K562 (cell line): ENCODE measurements around the gene ZNF32. TPM values are rescaled to one million over a fixed set of nuclear protein-coding genes. Genes with fewer than 3 reads are reported as not detected.

Experiments used
- CGGBP1 ChIP-seq: fragments of 250-450 bp; sonication (Bioruptor Pico); IDR thresholded peaks from 2 replicates; pipeline ENCODE4 v1.9.0; 2021; ENCODE audit warnings: mild to moderate bottlenecking
- HMGN3 ChIP-seq: IDR thresholded peaks from 2 replicates; pipeline ENCODE4 v1.6.1; 2011; ENCODE audit warnings: borderline replicate concordance, low read depth, mild to moderate bottlenecking, mixed read lengths, low read length; ENCODE audit not compliant: insufficient read length; ENCODE audit errors: extremely low read depth
- HOXB6 ChIP-seq: fragments of 250-450 bp; sonication (Bioruptor Pico); IDR thresholded peaks from 2 replicates; pipeline ENCODE4 v1.5.1; 2022; ENCODE audit warnings: mild to moderate bottlenecking, borderline replicate concordance
- KDM4B ChIP-seq, 2 experiments: fragments of 450-650 bp in 1 of 2; sonication (generic) in 1 of 2; IDR thresholded peaks; 2 replicates each; pipeline ENCODE4 v1.6.1; 2016 to 2017; ENCODE audit warnings: borderline replicate concordance in 2 of 2, antibody characterized with exemption in 1 of 2, low read depth in 1 of 2, mild to moderate bottlenecking in 1 of 2
- POLR2G ChIP-seq: fragments of 200-400 bp; formaldehyde crosslinking; IDR thresholded peaks from 2 replicates; pipeline ENCODE4 v1.6.1; 2017; ENCODE audit warnings: low read depth, mild to moderate bottlenecking, antibody characterized with exemption, low read length, moderate library complexity
- POLR3G ChIP-seq: IDR thresholded peaks from 2 replicates; pipeline ENCODE4 v1.6.1; 2011; ENCODE audit not compliant: insufficient read length, insufficient replicate concordance; ENCODE audit errors: extremely low read depth
- STAT5A ChIP-seq: IDR thresholded peaks from 2 replicates; pipeline ENCODE4 v1.6.1; 2012; ENCODE audit warnings: low read length, inconsistent platforms, borderline replicate concordance
- TCF3 ChIP-seq: sonication (generic); formaldehyde crosslinking; IDR thresholded peaks from 2 replicates; pipeline ENCODE4 v1.4.0; 2020; ENCODE audit warnings: mild to moderate bottlenecking, missing genetic modification reagents
- THRA ChIP-seq: fragments of 450-650 bp; IDR thresholded peaks from 2 replicates; pipeline ENCODE4 v1.6.1; 2017; ENCODE audit warnings: mild to moderate bottlenecking, moderate library complexity
- USF1 ChIP-seq: sonication (generic); formaldehyde crosslinking; IDR thresholded peaks from 2 replicates; pipeline ENCODE4 v1.9.0; 2022; ENCODE audit warnings: mild to moderate bottlenecking, missing genetic modification reagents
- XRCC4 ChIP-seq: IDR thresholded peaks from one replicate; pipeline ENCODE4 v1.6.1; 2011; ENCODE audit not compliant: insufficient read depth, insufficient read length; ENCODE audit errors: extremely low read depth
- ZMIZ1 ChIP-seq, 2 experiments: fragments of 150-350 bp in 1 of 2; IDR thresholded peaks; 2 replicates each; pipeline ENCODE4 v1.6.1; 2012 to 2016; ENCODE audit warnings: low read depth in 2 of 2, low read length in 2 of 2, mild to moderate bottlenecking in 1 of 2, moderate library complexity in 1 of 2
- ZNF133 ChIP-seq: fragments of 250-450 bp; sonication (Bioruptor Pico); IDR thresholded peaks from 2 replicates; pipeline ENCODE4 v1.4.0; 2020; ENCODE audit warnings: mild to moderate bottlenecking
- ZNF277 ChIP-seq: fragments of 250-450 bp; sonication (Bioruptor Pico); IDR thresholded peaks from 2 replicates; pipeline ENCODE4 v1.8.0; 2022; ENCODE audit warnings: inconsistent platforms, mild to moderate bottlenecking, moderate library complexity, borderline replicate concordance
- polyA plus RNA-seq, 8 experiments: library from polyadenylated mRNA; depleted of rRNA in 4 of 8; stranded (reverse) in 5 of 8; unstranded in 3 of 8; fragments of >200 nt; fragmentation: Nextera tagmentation in 2 of 8; fragmentation: Illumina TruSeq in 1 of 8; extraction: Ambion mirVana in 2 of 8; extraction: Trizol in 1 of 8; gene quantifications; 2 replicates each; pipeline versions ENCODE4 v1.2.1 to v1.2.3, GENCODE V29; 2011 to 2014; ENCODE audit warnings: inconsistent platforms in 1 of 8, missing spikeins in 1 of 8
- total RNA-seq, 7 experiments: library from RNA; depleted of rRNA in 6 of 7; stranded (reverse); fragments of >200 nt in 6 of 7; fragmentation: Illumina TruSeq in 2 of 7; extraction: Trizol in 2 of 7; gene quantifications; 2 replicates each; pipeline versions ENCODE4 v1.2.1 to v1.2.3, GENCODE V29; 2011 to 2021; ENCODE audit warnings: low replicate concordance in 1 of 7

ZNF32 gene
- total and polyA plus RNA-seq, 9 of the 15 experiments (the other 6 are each of a cell fraction or from before 2014, with no cell fraction given), result 17.3 to 57.0 (median 26.3) TPM

- TF ChIP-seq ZNF277 (CRISPR knock-in tag), result no peak
- no peak for TF ChIP-seq HMGN3
- no peak for TF ChIP-seq CGGBP1
- TF ChIP-seq POLR2G, result no peak
- no peak for TF ChIP-seq KDM4B (IDR thresholded peaks at IDR 0.05; ENCODE audit: borderline replicate concordance in 2 of 2, low read depth in 1 of 2)
- no peak for TF ChIP-seq HOXB6 (CRISPR knock-in tag)
- TF ChIP-seq STAT5A, result no peak
- no peak for TF ChIP-seq XRCC4
- peak; percentile 52 for TF ChIP-seq TCF3 (CRISPR knock-in tag)
- no peak for TF ChIP-seq THRA
- no peak for TF ChIP-seq USF1 (CRISPR knock-in tag)
- TF ChIP-seq ZMIZ1 (IDR thresholded peaks at IDR 0.05; ENCODE audit: low read depth in 2 of 2, low read length in 2 of 2), result no peak
- no peak for TF ChIP-seq ZNF133 (CRISPR knock-in tag)
- TF ChIP-seq POLR3G, result no peak
Observed at GRCh38 chr10:43627942-43628341, 20.7 kb downstream of the ZNF32 start (continued).
